Thoracic aorta (tissue), 2 donors: ENCODE data around the gene PPIA. TPM values are rescaled to one million over a fixed set of nuclear protein-coding genes. Genes with fewer than 3 reads are reported as not detected.
"Not testable (repeated sequence)": the region's sequence is repeated elsewhere in the genome, so short reads cannot be mapped to it uniquely, and the experiment has no call there.

Experiments used
- ATAC-seq: fragments of 150-250 bp; one replicate; pipeline ENCODE4 v1.8.0; 2017; ENCODE audit warnings: low read depth; ENCODE audit not compliant: insufficient number of reproducible peaks, low FRiP score
- DNase-seq: peaks from one replicate; pipeline ENCODE4 v3.0.0-alpha.2; 2020; ENCODE audit warnings: low spot score
- H3K27ac ChIP-seq, 2 donors: fragments of 200-600 bp; sonication (generic); 1 replicate in 1 of 2; 2 replicates in 1 of 2; pipeline ENCODE4 v1.5.1; 2016; ENCODE audit warnings: mild to moderate bottlenecking in 2 of 2, moderate library complexity in 2 of 2
- H3K27me3 ChIP-seq: fragments of 200-600 bp; sonication (generic); replicated peaks from 2 replicates; pipeline ENCODE4 v1.6.0; 2016; ENCODE audit warnings: mild to moderate bottlenecking; ENCODE audit not compliant: insufficient read depth
- H3K36me3 ChIP-seq: fragments of 200-600 bp; sonication (generic); one replicate; pipeline ENCODE4 v1.5.1; 2016
- H3K4me1 ChIP-seq, 2 donors: fragments of 200-600 bp; sonication (generic); 1 replicate in 1 of 2; 2 replicates in 1 of 2; pipeline versions ENCODE4 v1.5.1 to v1.6.0; 2016; ENCODE audit warnings: low read depth in 2 of 2, mild to moderate bottlenecking in 1 of 2; ENCODE audit not compliant: control insufficient read depth in 1 of 2
- H3K4me3 ChIP-seq: fragments of 200-600 bp; sonication (generic); 2 replicates; pipeline ENCODE4 v1.5.1; 2016; ENCODE audit warnings: mild to moderate bottlenecking
- H3K9me3 ChIP-seq: fragments of 200-600 bp; sonication (generic); 2 replicates; pipeline ENCODE4 v1.5.1; 2016
- CTCF ChIP-seq: fragments of 200-600 bp; sonication (generic); IDR thresholded peaks from one replicate; pipeline ENCODE4 v1.5.1; 2019; ENCODE audit warnings: antibody characterized with exemption
- total RNA-seq, 2 donors: library from RNA; depleted of rRNA; stranded (reverse); fragments of >200 nt; gene quantifications; one replicate each; pipeline versions ENCODE4 v1.1.0 to v1.2.3, GENCODE V29; 2016

The PPIA gene
- total RNA-seq, 2 donors from 2014 or later, result 1,002 to 1,065 TPM

- peaks cover 19 to 35% of the 10 kb centered on the region in 2 donors for H3K4me1 ChIP-seq
- H3K36me3 ChIP-seq, result peaks cover 7% of the 10 kb centered on the region
- no peaks in the 10 kb centered on the region for H3K9me3 ChIP-seq
- H3K27me3 ChIP-seq, result no peaks in the 10 kb centered on the region
- peak overlapping the region; percentile 10 for H3K4me3 ChIP-seq
- TF ChIP-seq CTCF, result no peak
- H3K27ac ChIP-seq, result no peak overlapping the region
- no peak for DNase-seq
- no peak for ATAC-seq
Measured at GRCh38 chr7:44845451-44845850, 49.0 kb downstream of the PPIA start.

GRCh38 chr7:44846390-44846789, 49.9 kb downstream of the PPIA start:
- H3K4me3 ChIP-seq, result peak overlapping the region; percentile 80
- H3K9me3 ChIP-seq, DNase-seq, H3K36me3 ChIP-seq, ATAC-seq, H3K27me3 ChIP-seq: not testable (repeated sequence)
- H3K4me1 ChIP-seq, result peaks cover 19 to 35% of the 10 kb centered on the region in 2 donors
- peak overlapping the region; percentile 93 for H3K27ac ChIP-seq

GRCh38 chr7:44846816-44847508, 50.5 kb downstream of the PPIA start:
- Histone ChIP-seq H3K27ac (peak overlapping the region; percentile 93), H3K36me3 (peaks cover 4% of the 10 kb centered on the region), H3K4me1 (peaks cover 19 to 35% of the 10 kb centered on the region in 2 donors), H3K9me3 (no peaks in the 10 kb centered on the region), H3K27me3 (no peaks in the 10 kb centered on the region), H3K4me3 (peak overlapping the region; percentile 80)
- no peak for TF ChIP-seq CTCF
- no peak for ATAC-seq
- no peak for DNase-seq

- Histone ChIP-seq H3K4me1 (peaks cover 19 to 35% of the 10 kb centered on the region in 2 donors), H3K36me3 (peaks cover 2% of the 10 kb centered on the region), H3K4me3 (peak overlapping the region; percentile 80), H3K27me3 (no peaks in the 10 kb centered on the region), H3K9me3 (no peaks in the 10 kb centered on the region), H3K27ac (peak overlapping the region; percentile 93)
- peak; percentile 74 for TF ChIP-seq CTCF
- DNase-seq, result peak; percentile 45
- ATAC-seq, result peak; percentile 71
Measured at GRCh38 chr7:44847509-44847919, 51.0 kb downstream of the PPIA start.

GRCh38 chr7:44847920-44848634, 51.6 kb downstream of the PPIA start, which contains the start of gene H2AZ2:
H2AZ2 (minus strand) TSS chr7:44848087; CDS start chr7:44847971, 116 bp downstream.
- H3K9me3 ChIP-seq, result no peaks in the 10 kb centered on the region
- peak within 1 kb of the TSS; percentile 93 for H3K27ac ChIP-seq
- no peak for TF ChIP-seq CTCF
- H3K4me3 ChIP-seq, result peak within 1 kb of the TSS; percentile 80
- no peaks in the 10 kb centered on the region for H3K36me3 ChIP-seq
- DNase-seq (peak; percentile 99), ATAC-seq (peak; percentile 96)
- peaks cover 19 to 35% of the 10 kb centered on the region in 2 donors for H3K4me1 ChIP-seq
- no peaks in the 10 kb centered on the region for H3K27me3 ChIP-seq
